CD4-positive, alpha-beta T cell treated with Interferon alpha-2 for 1 hour (primary cell): ENCODE measurements around the gene BPI.
"Not testable (repeated sequence)": the region's sequence is repeated elsewhere in the genome, so short reads cannot be mapped to it uniquely, and the experiment has no call there.

Source experiments
- DNase-seq, 2 donors: peaks; one replicate each; pipeline ENCODE4 v3.0.0-alpha.2; 2020 to 2022

Gene BPI

GRCh38 chr20:38338849-38339520, 35.0 kb downstream of the BPI start:
- DNase-seq, result no peak

- DNase-seq, result not testable (repeated sequence)
Measured at GRCh38 chr20:38339521-38339896, 35.6 kb downstream of the BPI start.

- DNase-seq, result no peak
Measured at GRCh38 chr20:38339997-38340396, 36.0 kb downstream of the BPI start.

DNA sequence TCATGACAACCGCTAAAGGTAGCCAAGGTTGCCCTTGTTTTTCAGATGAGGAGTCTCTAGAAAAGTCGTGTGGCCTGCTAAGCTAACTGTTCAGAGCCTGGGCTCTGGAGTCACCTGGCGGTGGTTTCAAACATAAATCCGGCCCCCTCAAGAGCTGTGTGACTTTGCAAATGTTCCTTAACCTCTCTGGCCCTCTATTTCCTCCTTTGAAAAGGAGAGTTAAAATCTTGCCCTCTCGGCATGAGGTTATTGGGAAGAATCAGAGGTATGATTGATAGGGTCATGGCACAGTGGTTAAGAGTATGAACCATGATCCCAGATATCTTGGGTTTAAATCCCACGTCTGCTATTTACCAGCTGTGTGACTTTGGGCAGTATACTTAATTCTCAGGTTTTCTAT, 36.7 kb downstream of the BPI start:
- DNase-seq, result no peak

GRCh38 chr20:38342216-38342615, 38.3 kb downstream of the BPI start:
- DNase-seq, result no peak

GRCh38 chr20:38342713-38343310, 38.9 kb downstream of the BPI start:
- DNase-seq, result no peak

DNA sequence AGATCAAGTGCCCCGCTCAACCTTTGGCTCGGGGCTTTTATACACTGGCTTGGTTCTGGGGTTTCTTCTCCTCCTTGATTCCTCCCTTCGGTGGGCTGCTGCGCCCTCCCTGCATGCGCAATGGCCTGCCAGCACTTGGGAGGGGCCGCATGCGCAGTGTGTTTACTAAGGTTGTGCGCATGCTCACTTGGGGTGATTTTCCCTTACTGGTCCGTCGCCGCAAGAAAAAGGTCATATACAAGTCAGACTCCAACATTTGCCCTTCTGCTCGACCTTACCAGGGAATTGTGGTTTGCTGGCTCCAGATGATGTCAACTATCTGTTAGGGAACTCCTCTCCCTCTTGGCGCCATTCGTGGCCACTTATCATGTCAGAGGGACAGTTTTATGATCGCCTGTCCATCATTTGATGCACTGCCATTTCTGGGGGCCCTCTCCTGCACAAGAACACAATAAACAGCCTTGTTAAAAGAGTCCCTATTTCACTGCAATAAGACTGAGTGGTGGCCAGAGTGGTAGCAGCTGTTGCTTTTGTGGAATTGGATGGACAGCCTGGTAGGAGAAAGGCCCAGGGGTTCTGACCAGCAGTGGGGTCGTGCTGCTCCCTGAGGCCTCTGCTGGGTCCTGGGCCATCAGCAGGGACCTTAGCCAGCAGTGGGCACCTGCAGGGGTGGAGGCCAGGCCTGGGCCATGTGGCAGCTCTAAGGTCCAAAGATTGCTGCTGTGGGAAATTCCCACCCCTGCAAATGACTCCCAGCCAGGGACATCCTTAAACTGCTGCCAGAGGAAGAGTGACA, 39.6 kb downstream of the BPI start:
- DNase-seq, result no peak

- DNase-seq, result no peak
Measured at GRCh38 chr20:38344107-38344701, 40.2 kb downstream of the BPI start.

GRCh38 chr20:38345643-38346042, 41.7 kb downstream of the BPI start:
- no peak for DNase-seq

- no peak for DNase-seq
Measured at GRCh38 chr20:38346247-38346651, 42.3 kb downstream of the BPI start, which contains the start of gene LBP. TSS of gene LBP (plus strand) at chr20:38346482. CDS start at chr20:38346517, 35 bp downstream.

GRCh38 chr20:38346741-38347140, 42.8 kb downstream of the BPI start:
- DNase-seq, result no peak

DNA sequence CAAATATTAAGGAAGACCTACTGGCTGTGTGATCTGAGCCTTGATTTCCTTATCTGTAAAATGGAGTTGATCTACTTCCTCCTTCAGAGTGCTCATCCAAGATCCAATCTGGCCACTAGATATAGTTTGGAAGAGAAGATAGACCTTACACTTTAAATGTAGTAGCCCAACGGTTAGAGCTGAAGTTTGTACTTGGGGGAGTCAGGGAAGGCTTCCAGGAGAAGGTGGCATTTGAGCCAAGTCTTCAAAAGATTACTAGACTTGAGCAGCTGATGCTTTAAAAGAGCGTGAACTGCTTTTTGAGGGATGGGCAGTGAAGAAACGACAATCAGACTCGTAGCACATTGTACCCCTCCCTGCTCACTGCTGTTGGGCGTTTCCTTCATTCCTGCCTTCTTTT, 45.9 kb downstream of the BPI start:
- DNase-seq, result no peak

- DNase-seq, result no peak
Measured at GRCh38 chr20:38350879-38351775, 47.2 kb downstream of the BPI start.

- DNase-seq, result no peak
Measured at GRCh38 chr20:38353316-38353715, 49.4 kb downstream of the BPI start.

- DNase-seq, result no peak
Measured at GRCh38 chr20:38354227-38354626, 50.3 kb downstream of the BPI start.

- no peak for DNase-seq
Measured at GRCh38 chr20:38355161-38356012, 51.4 kb downstream of the BPI start.

DNA sequence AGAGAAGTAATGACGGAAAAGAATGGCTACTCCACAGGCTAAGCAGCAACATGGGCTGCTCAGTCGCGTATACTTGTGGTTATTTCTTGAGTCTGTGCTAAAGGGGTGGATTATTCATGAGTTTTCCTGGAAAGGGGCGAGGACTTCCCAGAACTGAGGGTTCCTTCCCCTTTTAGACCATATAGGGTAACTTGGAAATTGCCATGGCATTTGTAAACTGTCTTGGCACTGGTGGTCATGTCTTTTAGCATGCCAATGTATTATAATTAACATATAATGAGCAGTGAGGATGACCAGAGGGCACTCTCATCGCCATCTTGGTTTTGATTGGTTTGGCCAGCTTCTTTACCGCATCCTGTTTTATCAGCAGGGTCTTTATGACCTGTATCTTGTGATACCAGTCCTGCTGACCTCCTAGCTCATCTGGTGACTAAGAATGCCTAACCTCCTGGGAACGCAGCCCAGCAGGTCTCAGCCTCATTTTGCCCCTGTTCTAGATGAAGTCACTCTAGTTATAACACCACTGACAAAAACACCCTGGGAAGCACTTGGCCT, 53.8 kb downstream of the BPI start:
- peak in 1 of 2 donors; percentile 12 for DNase-seq

GRCh38 chr20:38358556-38358955, 54.6 kb downstream of the BPI start:
- DNase-seq, result no peak

DNA sequence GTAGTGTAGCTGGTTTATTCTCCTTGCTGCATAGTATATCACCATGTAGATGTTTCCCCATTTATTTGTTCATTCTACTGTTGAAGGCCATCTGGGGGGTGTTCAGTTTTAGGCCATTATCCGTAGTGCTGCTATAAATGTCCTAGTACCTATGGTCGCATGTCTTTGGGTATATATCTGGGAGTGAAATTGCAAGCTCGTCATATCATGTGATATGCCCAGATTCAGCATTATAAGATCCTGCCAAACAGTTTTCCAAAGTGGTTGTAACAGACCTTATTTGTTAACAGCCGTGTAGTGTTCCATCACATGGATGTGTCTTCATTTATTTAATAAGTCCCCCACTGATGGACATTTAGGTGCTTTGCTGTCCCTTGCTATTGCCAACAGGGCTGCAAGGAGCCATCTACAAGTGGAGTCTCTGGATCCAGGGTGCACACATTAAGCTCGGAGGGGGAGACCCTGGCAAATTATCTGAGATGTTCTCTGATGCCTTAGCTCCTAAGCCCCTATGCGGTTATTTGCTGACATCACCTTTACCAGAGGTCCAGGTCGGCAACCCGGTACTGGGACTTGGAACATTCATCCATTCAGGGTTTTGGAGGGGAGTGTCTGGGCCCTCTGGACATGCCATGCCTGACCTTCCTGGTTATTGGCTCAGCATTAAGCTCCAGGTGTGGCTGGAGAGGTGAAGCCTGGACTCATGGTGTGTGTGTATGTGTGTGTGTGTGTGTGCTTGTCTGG, 59.2 kb downstream of the BPI start:
- DNase-seq, result no peak

GRCh38 chr20:38369389-38369788, 65.4 kb downstream of the BPI start:
- DNase-seq, result peak; percentile 11 to 12
